ENCODE data around the gene KRTAP5-2. TPM values are rescaled to one million over a fixed set of nuclear protein-coding genes. Genes with fewer than 3 reads are reported as not detected.
"Not testable (repeated sequence)": the region's sequence is repeated elsewhere in the genome, so short reads cannot be mapped to it uniquely, and the experiment has no call there.

The KRTAP5-2 gene
- total and polyA plus RNA-seq, 9 of the 15 experiments (the other 6 are each of a cell fraction or from before 2014, with no cell fraction given) = not detected

DNA sequence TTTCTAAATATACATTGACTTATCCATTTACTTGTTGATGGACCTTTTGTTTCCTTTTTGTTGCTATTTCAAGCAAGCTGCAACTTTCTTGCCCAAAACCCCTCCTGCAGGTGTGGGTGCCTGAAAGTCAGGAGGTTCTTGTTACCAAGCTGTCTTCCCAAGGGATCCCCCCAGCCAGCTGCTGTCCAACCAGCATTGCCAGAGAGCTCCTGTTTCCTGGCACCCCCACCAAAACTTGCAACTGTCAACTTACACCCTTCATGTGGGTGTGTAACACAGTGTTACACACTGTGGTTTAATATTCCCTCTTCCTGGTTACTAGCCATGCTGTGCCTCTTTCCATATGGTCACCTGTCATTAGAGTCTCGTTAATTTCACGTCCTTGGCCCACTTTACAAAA lies 11.4 kb downstream of the KRTAP5-2 start (continued):
- TF ChIP-seq RREB1 (CRISPR knock-in tag; IDR thresholded peaks at IDR 0.05) = no peak
- TF ChIP-seq, protein P1, sequence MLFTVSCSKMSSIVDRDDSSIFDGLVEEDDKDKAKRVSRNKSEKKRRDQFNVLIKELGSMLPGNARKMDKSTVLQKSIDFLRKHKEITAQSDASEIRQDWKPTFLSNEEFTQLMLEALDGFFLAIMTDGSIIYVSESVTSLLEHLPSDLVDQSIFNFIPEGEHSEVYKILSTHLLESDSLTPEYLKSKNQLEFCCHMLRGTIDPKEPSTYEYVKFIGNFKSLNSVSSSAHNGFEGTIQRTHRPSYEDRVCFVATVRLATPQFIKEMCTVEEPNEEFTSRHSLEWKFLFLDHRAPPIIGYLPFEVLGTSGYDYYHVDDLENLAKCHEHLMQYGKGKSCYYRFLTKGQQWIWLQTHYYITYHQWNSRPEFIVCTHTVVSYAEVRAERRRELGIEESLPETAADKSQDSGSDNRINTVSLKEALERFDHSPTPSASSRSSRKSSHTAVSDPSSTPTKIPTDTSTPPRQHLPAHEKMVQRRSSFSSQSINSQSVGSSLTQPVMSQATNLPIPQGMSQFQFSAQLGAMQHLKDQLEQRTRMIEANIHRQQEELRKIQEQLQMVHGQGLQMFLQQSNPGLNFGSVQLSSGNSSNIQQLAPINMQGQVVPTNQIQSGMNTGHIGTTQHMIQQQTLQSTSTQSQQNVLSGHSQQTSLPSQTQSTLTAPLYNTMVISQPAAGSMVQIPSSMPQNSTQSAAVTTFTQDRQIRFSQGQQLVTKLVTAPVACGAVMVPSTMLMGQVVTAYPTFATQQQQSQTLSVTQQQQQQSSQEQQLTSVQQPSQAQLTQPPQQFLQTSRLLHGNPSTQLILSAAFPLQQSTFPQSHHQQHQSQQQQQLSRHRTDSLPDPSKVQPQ (CRISPR knock-in tag; IDR thresholded peaks at IDR 0.05; ENCODE audit: borderline replicate concordance) = no peak
- no peak for TF ChIP-seq MTF1 (CRISPR knock-in tag; IDR thresholded peaks at IDR 0.05; ENCODE audit: borderline replicate concordance)
- TF ChIP-seq ZNF586 (CRISPR knock-in tag; conservative IDR thresholded peaks at IDR 0.05) = no peak
- TF ChIP-seq MAFK (IDR thresholded peaks at IDR 0.05; ENCODE audit: low read length) = no peak
- no peak for TF ChIP-seq NBN (IDR thresholded peaks at IDR 0.05; ENCODE audit: low read depth)

GRCh38 chr11:1584661-1585370 lies 13.3 kb downstream of the KRTAP5-2 start, which contains the start of gene KRTAP5-1:
TSS of gene KRTAP5-1 (minus strand) at chr11:1585283. CDS start at chr11:1585249, 34 bp downstream.
- H4K20me1 ChIP-seq (replicated peaks; ENCODE audit: control insufficient read depth, insufficient read depth, low read length); ATAC-seq; H3K9me1 ChIP-seq (ENCODE audit: control insufficient read depth, insufficient read depth, low read length); H3K9me3 ChIP-seq (replicated peaks; ENCODE audit: control insufficient read depth, insufficient read depth, low read depth, low read length); H3K79me2 ChIP-seq (ENCODE audit: control insufficient read depth, insufficient read depth, low read length); H3K36me3 ChIP-seq (ENCODE audit: control insufficient read depth, insufficient read depth, low read length); FAIRE-seq; H3K4me2 ChIP-seq (ENCODE audit: insufficient read depth, low read length); H3K4me3 ChIP-seq; H3K9ac ChIP-seq (ENCODE audit: insufficient read depth in 1 of 2, low read depth in 2 of 2, low read length in 2 of 2); H3K4me1 ChIP-seq (replicated peaks in 1 of 2; ENCODE audit: control insufficient read depth in 2 of 2, insufficient read depth in 2 of 2, low read length in 2 of 2); H3K27ac ChIP-seq (ENCODE audit: extremely low read depth, low read depth, low read length); BruUV-seq (replicated peaks); in situ Hi-C loops (cut with MboI); intact Hi-C loops (cut with micrococcal nuclease); H2AFZ ChIP-seq (ENCODE audit: low read depth, low read length); CTCF ChIA-PET (ENCODE audit: low intra/inter-chr PET ratio); DNase-seq (ENCODE audit: extremely low read depth in 1 of 4, low spot score in 3 of 4): not testable (repeated sequence)
- H3K27me3 ChIP-seq (ENCODE audit: control insufficient read depth in 2 of 2, insufficient read depth in 2 of 2, low read length in 2 of 2) = peaks cover 2 to 47% of the 10 kb centered on the region in 2 experiments; a peak in 3 of 5 replicates
- WGBS (ENCODE audit: insufficient coverage, low coverage, missing lambda C conversion rate) = 3% methylated on average over 8 of the region's 9 CpGs
- POLR2A ChIA-PET = interaction anchor here (0.8 kb wide), 1 partner anchor 25 kb away, joined by 3 read pairs; no protein-coding TSS in a partner anchor

Data from K562 (cell line).